Upper lobe of left lung (tissue), 6 donors: ENCODE measurements around the gene SARDH. TPM values are rescaled to one million over a fixed set of nuclear protein-coding genes. Genes with fewer than 3 reads are reported as not detected.

ENCODE experiments used
- ATAC-seq, 2 donors: fragments of 200-7000 bp; cut with Tn5 transposase; one replicate each; pipeline ENCODE4 v1.9.1; 2022; ENCODE audit warnings: mild to moderate bottlenecking in 2 of 2, moderate library complexity in 2 of 2; ENCODE audit not compliant: low FRiP score in 2 of 2
- DNase-seq, 2 donors: peaks; one replicate each; pipeline ENCODE4 v3.0.0-alpha.2; 2019 to 2020
- H3K27ac ChIP-seq, 4 donors: fragments of 200-600 bp; sonication (generic); one replicate each; pipeline ENCODE4 v1.5.1; 2016 to 2019
- H3K27me3 ChIP-seq, 4 donors: fragments of 200-600 bp; sonication (generic); one replicate each; pipeline ENCODE4 v1.5.1; 2017 to 2019
- H3K36me3 ChIP-seq, 4 donors: fragments of 200-600 bp; sonication (generic); one replicate each; pipeline ENCODE4 v1.5.1; 2016 to 2019
- H3K4me1 ChIP-seq, 4 donors: fragments of 200-600 bp; sonication (generic); one replicate each; pipeline ENCODE4 v1.5.1; 2018 to 2019
- H3K4me3 ChIP-seq, 4 donors: fragments of 200-600 bp; sonication (generic); one replicate each; pipeline ENCODE4 v1.5.1; 2017 to 2019; ENCODE audit warnings: mild to moderate bottlenecking in 2 of 4, moderate library complexity in 1 of 4
- H3K9me3 ChIP-seq, 4 donors: fragments of 200-600 bp; sonication (generic); one replicate each; pipeline ENCODE4 v1.5.1; 2018 to 2019
- EP300 ChIP-seq, 4 donors: sonication (generic); formaldehyde crosslinking; IDR thresholded peaks; one replicate each; pipeline ENCODE4 v1.5.1; 2017; ENCODE audit warnings: antibody characterized with exemption in 4 of 4, control low read depth in 2 of 4
- POLR2A ChIP-seq, 4 donors: fragments of 450-650 bp; IDR thresholded peaks; one replicate each; pipeline ENCODE4 v1.5.1; 2016 to 2017; ENCODE audit warnings: antibody characterized with exemption in 4 of 4, mild to moderate bottlenecking in 2 of 4
- POLR2AphosphoS5 ChIP-seq, 2 donors: sonication (generic); formaldehyde crosslinking; IDR thresholded peaks; one replicate each; pipeline ENCODE4 v1.5.1; 2017; ENCODE audit warnings: antibody characterized with exemption in 2 of 2
- WGBS, 2 donors: methylation state at CpG; one replicate each; pipeline ENCODE4 v1.1.5; 2017 to 2018; 5-methylcytosine and 5-hydroxymethylcytosine counted together
- total RNA-seq, 6 donors: library from RNA; depleted of rRNA in 4 of 6; stranded (reverse); fragments of >200 nt in 4 of 6; gene quantifications; one replicate each; pipeline versions ENCODE4 v1.1.0 to v1.2.1, GENCODE V29; 2016 to 2021
- TF ChIP-seq, protein P1 (sequence below), 6 experiments: fragments of 450-650 bp in 4 of 6; fragments of 200-600 bp in 2 of 6; sonication (generic) in 2 of 6; IDR thresholded peaks; one replicate each; pipeline ENCODE4 v1.5.1; 2016 to 2019; ENCODE audit warnings: antibody characterized with exemption in 6 of 6
- donor health status: DM: no; HTN: no; CAD: no; lungs with moderate emphysema.
- donor health status: DM: no; HTN: yes; CAD: no; lungs with severe emphysema.

SARDH gene
- total RNA-seq, 6 donors from 2014 or later, result 0.79 to 37.7 (median 4.2) TPM

DNA sequence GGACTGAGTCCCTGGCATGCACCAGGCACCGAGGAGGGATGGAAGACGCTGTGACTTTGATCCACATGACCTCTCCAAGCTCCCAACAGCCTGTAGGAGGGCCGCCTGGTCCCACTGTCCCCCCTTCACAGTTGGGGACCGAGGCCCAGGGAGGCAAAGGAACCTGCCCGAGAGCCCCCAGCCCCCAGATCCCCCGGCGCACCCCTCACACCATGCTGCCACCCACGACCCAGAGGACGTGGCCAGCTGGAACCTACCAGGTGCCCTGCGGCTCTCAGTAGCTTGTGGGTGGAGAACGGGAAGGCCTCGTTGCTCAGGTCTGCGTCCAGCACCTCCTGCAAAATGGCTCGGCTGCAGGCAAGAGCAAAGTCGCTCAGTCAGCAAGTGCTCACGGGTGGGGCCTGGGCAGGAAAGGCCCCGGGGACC is 53.2 kb downstream of the SARDH start:
- Histone ChIP-seq H3K4me1 (peaks cover 21 to 23% (median 22%) of the 10 kb centered on the region in 4 donors), H3K27ac (peak overlapping the region; percentile 69 to 84 (median 75)), H3K9me3 (no peaks in the 10 kb centered on the region), H3K27me3 (no peaks in the 10 kb centered on the region), H3K4me3 (no peak overlapping the region), H3K36me3 (no peaks in the 10 kb centered on the region)
- DNase-seq (peak in 1 of 2 donors; percentile 59), ATAC-seq (no peak)
- no peak for TF ChIP-seq POLR2AphosphoS5 (IDR thresholded peaks at IDR 0.05)
- TF ChIP-seq POLR2A (IDR thresholded peaks at IDR 0.05), result no peak
- TF ChIP-seq, protein P1, sequence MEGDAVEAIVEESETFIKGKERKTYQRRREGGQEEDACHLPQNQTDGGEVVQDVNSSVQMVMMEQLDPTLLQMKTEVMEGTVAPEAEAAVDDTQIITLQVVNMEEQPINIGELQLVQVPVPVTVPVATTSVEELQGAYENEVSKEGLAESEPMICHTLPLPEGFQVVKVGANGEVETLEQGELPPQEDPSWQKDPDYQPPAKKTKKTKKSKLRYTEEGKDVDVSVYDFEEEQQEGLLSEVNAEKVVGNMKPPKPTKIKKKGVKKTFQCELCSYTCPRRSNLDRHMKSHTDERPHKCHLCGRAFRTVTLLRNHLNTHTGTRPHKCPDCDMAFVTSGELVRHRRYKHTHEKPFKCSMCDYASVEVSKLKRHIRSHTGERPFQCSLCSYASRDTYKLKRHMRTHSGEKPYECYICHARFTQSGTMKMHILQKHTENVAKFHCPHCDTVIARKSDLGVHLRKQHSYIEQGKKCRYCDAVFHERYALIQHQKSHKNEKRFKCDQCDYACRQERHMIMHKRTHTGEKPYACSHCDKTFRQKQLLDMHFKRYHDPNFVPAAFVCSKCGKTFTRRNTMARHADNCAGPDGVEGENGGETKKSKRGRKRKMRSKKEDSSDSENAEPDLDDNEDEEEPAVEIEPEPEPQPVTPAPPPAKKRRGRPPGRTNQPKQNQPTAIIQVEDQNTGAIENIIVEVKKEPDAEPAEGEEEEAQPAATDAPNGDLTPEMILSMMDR (IDR thresholded peaks at IDR 0.05), result no peak
- no peak for TF ChIP-seq EP300 (IDR thresholded peaks at IDR 0.05)
- 89 to 93% methylated on average over 6 to 7 of the region's 17 CpGs for WGBS, 2 donors

DNA sequence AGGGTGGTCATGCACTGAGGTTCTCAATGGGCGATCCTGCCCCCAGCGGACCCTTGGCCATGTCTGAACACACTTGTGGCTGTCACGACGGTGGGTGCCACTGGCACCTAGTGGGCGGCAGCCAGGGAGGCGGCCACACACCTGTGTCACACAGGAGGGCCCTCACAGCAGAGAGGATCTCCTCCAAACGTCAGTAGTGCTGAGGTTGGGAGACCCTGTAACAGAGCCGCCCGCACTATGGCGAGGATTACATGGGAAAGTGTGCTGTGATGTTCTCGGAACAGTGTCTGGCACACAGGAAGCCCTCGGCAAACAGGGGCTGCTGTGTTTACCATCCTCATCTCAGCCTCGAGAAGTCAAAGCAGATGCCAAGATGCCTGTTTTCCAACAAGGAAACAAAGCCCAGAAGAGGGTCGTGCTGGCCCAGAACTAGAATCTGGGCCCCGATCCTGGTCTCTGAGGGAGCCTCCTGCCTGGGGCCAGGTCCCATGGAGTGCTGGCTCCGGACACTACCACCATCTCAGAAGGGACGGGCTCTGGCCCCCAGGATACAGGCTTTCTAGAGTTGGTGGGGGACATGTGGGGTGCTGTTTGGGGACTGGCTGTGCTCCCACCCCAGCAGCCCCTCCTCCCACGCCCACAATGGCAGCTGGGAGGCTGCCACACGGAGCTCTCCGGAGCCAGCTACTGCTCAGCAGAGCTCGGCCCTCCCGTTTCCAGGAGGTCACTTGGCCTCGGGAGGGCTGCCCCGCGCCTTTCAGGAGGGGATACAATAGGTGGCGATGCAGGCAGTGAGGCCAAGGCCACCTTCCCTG is 53.8 kb downstream of the SARDH start:
- H3K27ac ChIP-seq, result peak overlapping the region; percentile 69 to 84 (median 75)
- DNase-seq (peak in 1 of 2 donors; percentile 77), ATAC-seq (no peak)
- no peaks in the 10 kb centered on the region for H3K9me3 ChIP-seq
- H3K4me3 ChIP-seq, result no peak overlapping the region
- WGBS, 2 donors, result 55 to 73% methylated on average over 10 to 25 of the region's 26 CpGs
- no peaks in the 10 kb centered on the region for H3K27me3 ChIP-seq
- H3K36me3 ChIP-seq, result no peaks in the 10 kb centered on the region
- TF ChIP-seq POLR2AphosphoS5 (IDR thresholded peaks at IDR 0.05) (no peak), EP300 (IDR thresholded peaks at IDR 0.05) (no peak), POLR2A (IDR thresholded peaks at IDR 0.05) (no peak)
- TF ChIP-seq, protein P1 (IDR thresholded peaks at IDR 0.05), result no peak
- H3K4me1 ChIP-seq, result peaks cover 26 to 28% (median 27%) of the 10 kb centered on the region in 4 donors

DNA sequence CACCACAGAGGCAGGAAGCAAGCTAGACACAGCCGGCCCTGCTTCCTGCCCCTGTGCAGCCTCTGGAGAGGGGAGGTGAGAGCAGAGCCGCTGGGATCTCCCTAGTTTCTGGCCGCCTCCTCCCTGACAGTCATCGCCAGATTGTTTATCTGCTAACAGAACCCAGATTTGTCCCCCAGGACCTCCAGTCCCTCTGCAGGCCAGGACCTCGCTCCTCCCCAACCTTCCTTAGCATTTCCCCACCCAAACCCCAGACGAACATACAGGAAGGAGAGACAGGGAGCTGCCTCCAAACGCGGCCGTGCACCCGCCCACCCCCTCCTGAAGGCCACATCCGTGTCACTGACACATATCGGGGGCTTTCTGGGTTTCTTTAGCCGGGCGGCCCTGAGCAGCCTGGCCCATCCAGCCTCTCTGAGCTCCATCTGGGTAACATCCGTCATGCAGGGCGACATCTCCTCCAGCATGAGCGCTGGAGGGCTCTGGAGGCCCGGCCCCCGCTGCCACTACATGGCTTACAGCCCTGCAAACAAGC is 54.5 kb downstream of the SARDH start:
- H3K36me3 ChIP-seq, result no peaks in the 10 kb centered on the region
- ATAC-seq, result no peak
- 24 to 49% methylated on average over 11 to 19 of the region's 19 CpGs for WGBS, 2 donors
- no peaks in the 10 kb centered on the region for H3K27me3 ChIP-seq
- no peaks in the 10 kb centered on the region for H3K9me3 ChIP-seq
- H3K4me1 ChIP-seq, result peaks cover 26 to 33% (median 28%) of the 10 kb centered on the region in 4 donors
- no peak overlapping the region for H3K4me3 ChIP-seq
- DNase-seq, result peak in 1 of 2 donors; percentile 73
- TF ChIP-seq POLR2AphosphoS5 (IDR thresholded peaks at IDR 0.05), result peak in 1 of 2 donors; percentile 14
- TF ChIP-seq POLR2A (IDR thresholded peaks at IDR 0.05), result no peak
- peak overlapping the region; percentile 69 to 84 (median 75) for H3K27ac ChIP-seq

DNA sequence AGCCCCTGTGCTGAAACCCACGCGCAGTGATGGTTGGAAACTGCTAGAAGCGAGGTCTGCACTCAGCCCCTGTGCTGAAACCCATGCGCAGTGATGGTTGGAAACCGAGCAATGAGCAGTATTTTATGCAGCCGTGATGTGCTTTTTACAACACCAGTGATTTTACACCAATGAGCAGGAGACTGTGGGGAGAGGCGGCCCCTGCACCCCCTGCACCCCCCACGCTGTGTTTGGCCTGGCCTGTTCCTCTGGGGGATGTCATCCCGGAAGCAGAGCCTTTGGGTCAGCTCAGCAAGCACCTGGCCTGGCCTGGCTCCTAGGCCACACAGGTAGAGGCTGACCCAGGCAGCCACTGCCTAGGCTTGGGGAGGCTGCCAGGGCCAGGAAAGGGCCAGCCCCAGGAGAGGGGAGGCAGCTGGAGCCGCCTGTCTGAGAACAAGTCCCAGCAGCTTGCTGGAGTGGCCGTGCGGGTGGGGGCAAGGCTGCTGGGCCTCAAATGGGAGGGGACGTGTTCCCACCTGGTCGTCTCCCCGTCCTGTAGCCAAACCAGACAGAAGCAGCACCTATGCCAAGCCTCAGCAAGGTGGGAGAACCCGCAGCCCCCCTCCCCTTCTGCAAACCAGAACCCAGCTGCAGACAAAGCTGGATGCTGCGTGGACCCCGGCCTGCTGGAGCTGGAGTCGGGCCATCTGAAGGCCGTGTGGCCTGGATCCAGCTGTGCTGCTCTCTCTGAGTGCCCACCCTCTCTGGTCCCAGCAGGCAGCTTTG is 55.1 kb downstream of the SARDH start:
- H3K27me3 ChIP-seq, result no peaks in the 10 kb centered on the region
- peak overlapping the region; percentile 69 to 84 (median 75) for H3K27ac ChIP-seq
- DNase-seq (peak in 1 of 2 donors; percentile 59), ATAC-seq (no peak)
- no peaks in the 10 kb centered on the region for H3K9me3 ChIP-seq
- no peaks in the 10 kb centered on the region for H3K36me3 ChIP-seq
- peaks cover 26 to 33% (median 28%) of the 10 kb centered on the region in 4 donors for H3K4me1 ChIP-seq
- 74 to 84% methylated on average over 6 to 18 of the region's 20 CpGs for WGBS, 2 donors
- no peak for TF ChIP-seq POLR2A (IDR thresholded peaks at IDR 0.05)
- TF ChIP-seq EP300 (IDR thresholded peaks at IDR 0.05), result no peak
- TF ChIP-seq, protein P1 (IDR thresholded peaks at IDR 0.05), result no peak
- no peak for TF ChIP-seq POLR2AphosphoS5 (IDR thresholded peaks at IDR 0.05)
- H3K4me3 ChIP-seq, result no peak overlapping the region
